ENCODE results near the gene THSD4. TPM values are rescaled to one million over a fixed set of nuclear protein-coding genes. Genes with fewer than 3 reads are reported as not detected.
"Not testable (repeated sequence)": the region's sequence is repeated elsewhere in the genome, so short reads cannot be mapped to it uniquely, and the experiment has no call there.

The THSD4 gene
- total RNA-seq, 1 experiment from 2014 or later = 65.4 TPM

DNA sequence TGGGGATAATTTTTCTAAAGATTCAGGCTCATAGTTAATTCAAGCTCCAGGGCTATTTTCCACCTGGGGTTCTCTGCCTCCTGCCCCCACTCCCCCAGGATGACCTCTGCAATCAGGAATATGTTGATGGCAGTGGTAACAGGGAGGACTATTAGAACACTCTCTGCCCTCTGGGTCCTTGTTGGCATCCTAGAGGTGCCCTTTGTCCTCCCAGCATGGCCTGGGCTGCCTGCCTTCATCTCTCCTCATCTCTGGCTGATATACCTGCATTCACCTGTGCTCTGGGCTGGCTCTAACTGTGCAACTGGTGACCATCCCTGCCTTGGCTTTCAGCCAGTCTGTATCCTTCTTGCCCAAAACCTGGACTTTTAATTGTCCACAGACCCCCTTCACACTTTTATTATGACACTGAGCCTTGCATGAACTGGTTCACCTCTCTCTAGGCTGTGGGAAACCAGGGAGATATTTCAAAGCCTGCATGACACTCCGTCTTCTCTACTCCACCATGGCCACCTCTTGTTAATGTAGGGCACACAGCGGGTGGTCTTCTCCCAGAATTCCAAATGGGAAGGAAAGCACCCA is 199.8 kb downstream of the THSD4 start:
- no peaks in the 10 kb centered on the region for H3K36me3 ChIP-seq (ENCODE audit: control insufficient read depth, insufficient read depth, low read length)
- DNase-seq (ENCODE audit: low read depth, low spot score) (no peak), ATAC-seq (no peak)
- no TSS peak for BruUV-seq (replicated peaks)
- no peaks in the 10 kb centered on the region for H3K9me3 ChIP-seq (ENCODE audit: control insufficient read depth, insufficient read depth, low read depth, low read length)
- H3K27ac ChIP-seq (ENCODE audit: low read length) = no peak overlapping the region
- H3K4me3 ChIP-seq (ENCODE audit: low read depth in 2 of 2, low read length in 2 of 2) = no peak overlapping the region
- ChIA-PET CTCF (no interaction called here), POLR2A (interaction anchor here (0.6 kb wide), 1 partner anchor 30 kb away, joined by 6 read pairs; no protein-coding TSS in a partner anchor)
- no peaks in the 10 kb centered on the region for H3K4me1 ChIP-seq (ENCODE audit: control insufficient read depth, insufficient read depth, low read length)
- no peak for TF ChIP-seq SIN3A (IDR thresholded peaks at IDR 0.05; ENCODE audit: borderline replicate concordance, insufficient read depth, low read depth, low read length)
- TF ChIP-seq, protein P1, sequence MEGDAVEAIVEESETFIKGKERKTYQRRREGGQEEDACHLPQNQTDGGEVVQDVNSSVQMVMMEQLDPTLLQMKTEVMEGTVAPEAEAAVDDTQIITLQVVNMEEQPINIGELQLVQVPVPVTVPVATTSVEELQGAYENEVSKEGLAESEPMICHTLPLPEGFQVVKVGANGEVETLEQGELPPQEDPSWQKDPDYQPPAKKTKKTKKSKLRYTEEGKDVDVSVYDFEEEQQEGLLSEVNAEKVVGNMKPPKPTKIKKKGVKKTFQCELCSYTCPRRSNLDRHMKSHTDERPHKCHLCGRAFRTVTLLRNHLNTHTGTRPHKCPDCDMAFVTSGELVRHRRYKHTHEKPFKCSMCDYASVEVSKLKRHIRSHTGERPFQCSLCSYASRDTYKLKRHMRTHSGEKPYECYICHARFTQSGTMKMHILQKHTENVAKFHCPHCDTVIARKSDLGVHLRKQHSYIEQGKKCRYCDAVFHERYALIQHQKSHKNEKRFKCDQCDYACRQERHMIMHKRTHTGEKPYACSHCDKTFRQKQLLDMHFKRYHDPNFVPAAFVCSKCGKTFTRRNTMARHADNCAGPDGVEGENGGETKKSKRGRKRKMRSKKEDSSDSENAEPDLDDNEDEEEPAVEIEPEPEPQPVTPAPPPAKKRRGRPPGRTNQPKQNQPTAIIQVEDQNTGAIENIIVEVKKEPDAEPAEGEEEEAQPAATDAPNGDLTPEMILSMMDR (IDR thresholded peaks at IDR 0.05) = no peak
- no peak for TF ChIP-seq TCF7L2 (IDR thresholded peaks at IDR 0.05; ENCODE audit: low read depth, low read length)
- TF ChIP-seq REST (IDR thresholded peaks at IDR 0.05; ENCODE audit: insufficient read depth in 1 of 2, low read depth in 2 of 2, low read length in 1 of 2) = no peak
- TF ChIP-seq POLR2AphosphoS5 (IDR thresholded peaks at IDR 0.05; ENCODE audit: low read depth, low read length) = no peak
- intact Hi-C loops (cut with micrococcal nuclease; ENCODE audit: unreplicated experiment) (no loop called here), in situ Hi-C loops (cut with HindIII; ENCODE audit: low pct_unique_long_range_greater_than_20kb, low sequenced_read_pairs) (no loop called here)
- no peaks in the 10 kb centered on the region for H3K27me3 ChIP-seq (ENCODE audit: control insufficient read depth, insufficient read depth, low read length)

- DNase-seq (ENCODE audit: low read depth, low spot score) (no peak), ATAC-seq (no peak)
- Histone ChIP-seq H3K9me3 (ENCODE audit: control insufficient read depth, insufficient read depth, low read depth, low read length) (no peaks in the 10 kb centered on the region), H3K36me3 (ENCODE audit: control insufficient read depth, insufficient read depth, low read length) (no peaks in the 10 kb centered on the region), H3K4me3 (ENCODE audit: low read depth in 2 of 2, low read length in 2 of 2) (no peak overlapping the region), H3K27ac (ENCODE audit: low read length) (no peak overlapping the region), H3K27me3 (ENCODE audit: control insufficient read depth, insufficient read depth, low read length) (no peaks in the 10 kb centered on the region), H3K4me1 (ENCODE audit: control insufficient read depth, insufficient read depth, low read length) (no peaks in the 10 kb centered on the region)
- CTCF ChIA-PET = no interaction called here
- no peak for TF ChIP-seq POLR2AphosphoS5 (IDR thresholded peaks at IDR 0.05; ENCODE audit: low read depth, low read length)
- no peak for TF ChIP-seq REST (IDR thresholded peaks at IDR 0.05; ENCODE audit: insufficient read depth in 1 of 2, low read depth in 2 of 2, low read length in 1 of 2)
- TF ChIP-seq, protein P1 (IDR thresholded peaks at IDR 0.05) = no peak
- TF ChIP-seq TCF7L2 (IDR thresholded peaks at IDR 0.05; ENCODE audit: low read depth, low read length) = no peak
- TF ChIP-seq SIN3A (IDR thresholded peaks at IDR 0.05; ENCODE audit: borderline replicate concordance, insufficient read depth, low read depth, low read length) = no peak
- intact Hi-C loops (cut with micrococcal nuclease; ENCODE audit: unreplicated experiment) (no loop called here), in situ Hi-C loops (cut with HindIII; ENCODE audit: low pct_unique_long_range_greater_than_20kb, low sequenced_read_pairs) (no loop called here)
- no TSS peak for BruUV-seq (replicated peaks)
- POLR2A ChIA-PET = interaction anchor here (0.5 kb wide), 1 partner anchor 173 kb away, joined by 6 read pairs; no protein-coding TSS in a partner anchor
Measured at GRCh38 chr15:71316911-71317310, 201.6 kb downstream of the THSD4 start.

DNA sequence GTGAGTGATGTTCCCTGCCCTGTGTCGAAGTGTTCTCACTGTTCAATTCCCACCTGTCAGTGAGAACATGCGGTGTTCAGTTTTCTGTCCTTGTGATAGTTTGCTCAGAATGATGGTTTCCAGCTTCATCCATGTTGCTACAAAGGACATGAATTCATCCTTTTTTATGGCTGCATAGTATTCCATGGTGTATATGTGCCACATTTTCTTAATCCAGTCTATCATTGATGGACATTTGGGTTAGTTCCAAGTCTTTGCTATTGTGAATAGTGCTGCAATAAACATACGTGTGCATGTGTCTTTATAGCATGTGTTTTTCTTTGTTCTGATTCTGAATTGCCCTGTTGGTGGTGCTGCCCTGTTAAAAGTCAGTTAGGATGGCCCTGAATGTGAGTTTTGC is 204.2 kb downstream of the THSD4 start:
- intact Hi-C loops (cut with micrococcal nuclease; ENCODE audit: unreplicated experiment); H3K9me3 ChIP-seq (ENCODE audit: control insufficient read depth, insufficient read depth, low read depth, low read length); H3K27me3 ChIP-seq (ENCODE audit: control insufficient read depth, insufficient read depth, low read length); DNase-seq (ENCODE audit: low read depth, low spot score); H3K36me3 ChIP-seq (ENCODE audit: control insufficient read depth, insufficient read depth, low read length); BruUV-seq (replicated peaks); in situ Hi-C loops (cut with HindIII; ENCODE audit: low pct_unique_long_range_greater_than_20kb, low sequenced_read_pairs); CTCF ChIA-PET; H3K4me1 ChIP-seq (ENCODE audit: control insufficient read depth, insufficient read depth, low read length); H3K27ac ChIP-seq (ENCODE audit: low read length); H3K4me3 ChIP-seq (ENCODE audit: low read depth in 2 of 2, low read length in 2 of 2); ATAC-seq: not testable (repeated sequence)
- POLR2A ChIA-PET = interaction anchor here (0.6 kb wide), 1 partner anchor 473 kb away, joined by 3 read pairs; no protein-coding TSS in a partner anchor
